SH-SY5Y (cell line): ENCODE measurements around the gene VDAC2.

ENCODE experiments used
- GATA2 ChIP-seq: IDR thresholded peaks from 2 replicates; pipeline ENCODE4 v1.6.1; 2011; ENCODE audit warnings: mild to moderate bottlenecking, low read depth, low read length
- GATA3 ChIP-seq: IDR thresholded peaks from 2 replicates; pipeline ENCODE4 v1.6.1; 2011; ENCODE audit warnings: low read depth, mild to moderate bottlenecking, low read length, moderate library complexity

- TF ChIP-seq GATA2 (no peak), GATA3 (no peak)
These were observed 28.6 kb downstream of the VDAC2 start for GRCh38 chr10:75239096-75239790.
